ENCODE results near the gene UBE2N. TPM values are rescaled to one million over a fixed set of nuclear protein-coding genes. Genes with fewer than 3 reads are reported as not detected.
"Not testable (repeated sequence)": the region's sequence is repeated elsewhere in the genome, so short reads cannot be mapped to it uniquely, and the experiment has no call there.

UBE2N gene
- total RNA-seq, 1 experiment from 2014 or later, result 159 TPM

- Mint-ChIP-seq H3K27ac (ENCODE audit: unreplicated experiment) (no peak overlapping the region), H3K4me3 (ENCODE audit: low read depth, unreplicated experiment) (no peak overlapping the region), H3K9me3 (ENCODE audit: low read depth, unreplicated experiment) (no peaks in the 10 kb centered on the region), H3K36me3 (ENCODE audit: insufficient read depth, unreplicated experiment) (peaks cover 9% of the 10 kb centered on the region), H3K4me1 (ENCODE audit: low read depth, unreplicated experiment) (no peaks in the 10 kb centered on the region), H3K27me3 (ENCODE audit: unreplicated experiment) (no peaks in the 10 kb centered on the region)
- TF ChIP-seq CTCF (IDR thresholded peaks at IDR 0.05; ENCODE audit: unreplicated experiment), result no peak
- no TSS peak for BruUV-seq (replicated peaks)
- intact Hi-C loops (cut with micrococcal nuclease; ENCODE audit: unreplicated experiment), result no loop called here
- CTCF ChIA-PET, result no interaction called here
- DNase-seq, result no peak
These were observed 48.3 kb downstream of the UBE2N start for GRCh38 chr12:93393425-93393824.

GRCh38 chr12:93390549-93391297 is 51.0 kb downstream of the UBE2N start:
- H3K9me3 Mint-ChIP-seq (ENCODE audit: low read depth, unreplicated experiment), result no peaks in the 10 kb centered on the region
- no peaks in the 10 kb centered on the region for H3K36me3 Mint-ChIP-seq (ENCODE audit: insufficient read depth, unreplicated experiment)
- intact Hi-C loops (cut with micrococcal nuclease; ENCODE audit: unreplicated experiment), result no loop called here
- CTCF ChIA-PET, result interaction anchor here (0.7 kb wide), 1 partner anchor 73 kb away, joined by 5 read pairs; no protein-coding TSS in a partner anchor
- no peak overlapping the region for H3K27ac Mint-ChIP-seq (ENCODE audit: unreplicated experiment)
- H3K4me1 Mint-ChIP-seq (ENCODE audit: low read depth, unreplicated experiment), result peaks cover under 1% of the 10 kb centered on the region
- no peaks in the 10 kb centered on the region for H3K27me3 Mint-ChIP-seq (ENCODE audit: unreplicated experiment)
- no peak for DNase-seq
- TF ChIP-seq CTCF (IDR thresholded peaks at IDR 0.05; ENCODE audit: unreplicated experiment), result no peak
- H3K4me3 Mint-ChIP-seq (ENCODE audit: low read depth, unreplicated experiment), result no peak overlapping the region
- no TSS peak for BruUV-seq (replicated peaks)

- no peak overlapping the region for H3K4me3 Mint-ChIP-seq (ENCODE audit: low read depth, unreplicated experiment)
These were observed 51.7 kb downstream of the UBE2N start for GRCh38 chr12:93390031-93390430.

GRCh38 chr12:93387780-93388179 is 54.0 kb downstream of the UBE2N start:
- Mint-ChIP-seq H3K9me3 (ENCODE audit: low read depth, unreplicated experiment) (no peaks in the 10 kb centered on the region), H3K4me3 (ENCODE audit: low read depth, unreplicated experiment) (no peak overlapping the region), H3K27ac (ENCODE audit: unreplicated experiment) (no peak overlapping the region), H3K27me3 (ENCODE audit: unreplicated experiment) (no peaks in the 10 kb centered on the region), H3K36me3 (ENCODE audit: insufficient read depth, unreplicated experiment) (no peaks in the 10 kb centered on the region), H3K4me1 (ENCODE audit: low read depth, unreplicated experiment) (peaks cover 9% of the 10 kb centered on the region)
- CTCF ChIA-PET, result interaction anchor here (1.0 kb wide), 1 partner anchor 400 kb away, joined by 5 read pairs; no protein-coding TSS in a partner anchor
- no peak for DNase-seq
- no peak for TF ChIP-seq CTCF (IDR thresholded peaks at IDR 0.05; ENCODE audit: unreplicated experiment)
- no TSS peak for BruUV-seq (replicated peaks)
- intact Hi-C loops (cut with micrococcal nuclease; ENCODE audit: unreplicated experiment), result no loop called here

More at GRCh38 chr12:93390031-93390430, 51.7 kb downstream of the UBE2N start:
- TF ChIP-seq CTCF (IDR thresholded peaks at IDR 0.05; ENCODE audit: unreplicated experiment), result no peak
- no peaks in the 10 kb centered on the region for H3K27me3 Mint-ChIP-seq (ENCODE audit: unreplicated experiment)
- H3K9me3 Mint-ChIP-seq (ENCODE audit: low read depth, unreplicated experiment), result no peaks in the 10 kb centered on the region
- intact Hi-C loops (cut with micrococcal nuclease; ENCODE audit: unreplicated experiment), result no loop called here
- no peak overlapping the region for H3K27ac Mint-ChIP-seq (ENCODE audit: unreplicated experiment)
- no peaks in the 10 kb centered on the region for H3K36me3 Mint-ChIP-seq (ENCODE audit: insufficient read depth, unreplicated experiment)
- CTCF ChIA-PET, result no interaction called here
- H3K4me1 Mint-ChIP-seq (ENCODE audit: low read depth, unreplicated experiment), result peaks cover 7% of the 10 kb centered on the region
- DNase-seq, result no peak
- BruUV-seq (replicated peaks), result no TSS peak

GRCh38 chr12:93381976-93382437 is 59.7 kb downstream of the UBE2N start:
- not testable (repeated sequence) for BruUV-seq (replicated peaks); H3K27me3 Mint-ChIP-seq (ENCODE audit: unreplicated experiment); H3K27ac Mint-ChIP-seq (ENCODE audit: unreplicated experiment); H3K9me3 Mint-ChIP-seq (ENCODE audit: low read depth, unreplicated experiment); DNase-seq
- CTCF ChIA-PET, result interaction anchor here (0.6 to 4.0 kb wide), 6 partner anchors 37 to 394 kb away, joined by 3 to 31 read pairs (median 3); no protein-coding TSS in a partner anchor
- Mint-ChIP-seq H3K36me3 (ENCODE audit: insufficient read depth, unreplicated experiment) (peaks cover 38% of the 10 kb centered on the region), H3K4me3 (ENCODE audit: low read depth, unreplicated experiment) (peak overlapping the region; percentile 99), H3K4me1 (ENCODE audit: low read depth, unreplicated experiment) (peaks cover 38% of the 10 kb centered on the region)
- intact Hi-C loops (cut with micrococcal nuclease; ENCODE audit: unreplicated experiment), result loop anchor here (2.0 to 5.0 kb wide), 3 partner anchors 235 to 555 kb away; no protein-coding TSS in a partner anchor
